Activated CD4-positive, alpha-beta T cell treated with anti-CD3 and anti-CD28 coated beads, Interleukin-2, amount 50 U/mL, for 1 hour (primary cell): Measurements from ENCODE around the gene B3GALT5.

Experiments used
- DNase-seq: peaks from one replicate; pipeline ENCODE4 v3.0.0-alpha.2; 2020

The B3GALT5 gene

GRCh38 chr21:39707316-39707715 is 94.6 kb downstream of the B3GALT5 start:
- no peak for DNase-seq

- DNase-seq: no peak
Observed at GRCh38 chr21:39710866-39711265, 98.1 kb downstream of the B3GALT5 start.

- no peak for DNase-seq
Observed at GRCh38 chr21:39712273-39712672, 99.5 kb downstream of the B3GALT5 start.

- DNase-seq: no peak
Observed at GRCh38 chr21:39712976-39713375, 100.2 kb downstream of the B3GALT5 start.

- no peak for DNase-seq
Observed at GRCh38 chr21:39713905-39714304, 101.2 kb downstream of the B3GALT5 start.

GRCh38 chr21:39714331-39714730 is 101.6 kb downstream of the B3GALT5 start:
- DNase-seq: no peak

- DNase-seq: peak; percentile 12
Observed at GRCh38 chr21:39715804-39716397, 103.2 kb downstream of the B3GALT5 start.

GRCh38 chr21:39720126-39720778 is 107.5 kb downstream of the B3GALT5 start:
- no peak for DNase-seq

GRCh38 chr21:39721885-39722284 is 109.1 kb downstream of the B3GALT5 start:
- DNase-seq: no peak
